Stimulated activated CD4-positive, alpha-beta T cell treated with anti-CD3 and anti-CD28 coated beads, Interleukin-1b, Interleukin-23, amount 100 ng/mL, for 24 hours (primary cell): ENCODE measurements around the gene FST.

ENCODE experiments used
- DNase-seq, 4 experiments: peaks; one replicate each; pipeline ENCODE4 v3.0.0-alpha.2; 2020; ENCODE audit warnings: low read depth in 4 of 4, low spot score in 1 of 4

The FST gene

DNA sequence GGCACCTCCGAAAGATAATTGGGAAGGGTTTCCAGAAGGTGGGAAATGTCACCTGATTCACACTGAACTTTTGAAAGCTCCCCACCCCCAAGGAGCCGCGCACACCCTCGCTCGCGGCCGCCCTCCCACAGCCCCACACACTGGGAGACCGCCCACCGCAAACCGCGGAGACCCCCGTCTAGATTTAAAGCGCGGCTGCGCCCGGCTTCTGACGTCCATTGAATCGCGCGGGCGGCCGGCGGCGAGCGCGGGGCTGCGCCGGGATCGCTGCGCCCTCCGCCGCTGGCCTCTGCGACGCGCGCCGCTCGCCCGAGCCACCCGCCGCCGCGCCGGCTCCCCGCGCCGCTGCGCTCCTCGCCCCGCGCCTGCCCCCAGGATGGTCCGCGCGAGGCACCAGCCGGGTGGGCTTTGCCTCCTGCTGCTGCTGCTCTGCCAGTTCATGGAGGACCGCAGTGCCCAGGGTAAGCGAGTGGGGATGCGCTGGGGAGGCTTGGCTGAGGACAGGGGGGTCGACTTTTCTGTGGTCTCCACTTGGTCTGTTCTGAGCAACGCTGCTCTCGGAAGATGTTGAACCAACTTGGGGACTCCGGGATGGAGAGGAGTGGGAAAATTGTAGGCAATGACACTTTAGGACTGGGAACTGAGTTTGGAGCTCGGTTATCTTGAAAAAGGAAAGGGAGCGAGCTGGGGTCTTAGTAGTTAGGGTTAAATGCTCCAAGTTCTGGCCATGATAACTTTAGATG, at the start of gene FST:
Gene FST, plus strand, starts transcription at position 214 of the 743 bp plus-strand sequence. Its CDS starts 163 bp downstream, at position 377.
- no peak for DNase-seq

DNA sequence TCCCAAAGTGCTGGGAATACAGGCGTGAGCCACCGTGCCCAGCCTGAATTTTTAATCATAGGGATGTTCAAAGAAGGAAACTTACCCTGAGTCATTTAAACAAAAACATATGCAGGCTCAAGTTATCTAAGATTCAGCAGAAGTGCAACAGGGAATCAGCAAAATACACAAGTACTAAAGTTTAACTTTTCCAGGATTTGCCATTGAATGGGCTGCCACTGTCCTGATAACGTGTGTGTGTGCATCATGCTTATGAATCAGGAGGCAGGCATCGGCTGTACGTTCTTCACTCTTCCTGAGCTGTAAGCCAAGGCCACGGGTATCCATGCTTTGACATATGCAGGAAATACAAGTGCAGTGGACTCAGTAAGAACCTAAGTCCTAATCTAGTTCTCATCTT, 48.8 kb upstream of the FST start:
- no peak for DNase-seq

GRCh38 chr5:53433026-53433425, 47.4 kb upstream of the FST start:
- no peak for DNase-seq

DNA sequence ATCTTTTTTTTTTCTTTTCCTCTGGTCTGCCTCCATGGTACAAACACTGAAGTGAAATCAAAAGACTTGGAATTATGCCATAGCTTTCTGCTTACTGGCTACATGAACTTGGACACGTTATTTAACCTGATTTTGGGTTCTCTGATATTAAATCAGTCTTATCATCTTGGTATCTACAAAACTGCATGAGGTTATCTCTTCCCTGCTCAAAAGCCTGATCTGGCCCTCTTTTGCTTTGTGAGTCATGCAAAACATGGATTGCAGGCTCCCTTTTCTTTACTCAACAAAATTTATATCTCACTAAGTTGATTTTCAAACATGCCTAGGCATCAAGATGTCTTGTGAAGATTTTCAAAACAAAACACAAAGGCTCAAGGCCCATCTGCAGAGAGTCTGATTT, 45.9 kb upstream of the FST start:
- no peak for DNase-seq

- no peak for DNase-seq
Observed at GRCh38 chr5:53436480-53437191, 43.8 kb upstream of the FST start.

GRCh38 chr5:53438079-53438478, 42.4 kb upstream of the FST start:
- no peak for DNase-seq

DNA sequence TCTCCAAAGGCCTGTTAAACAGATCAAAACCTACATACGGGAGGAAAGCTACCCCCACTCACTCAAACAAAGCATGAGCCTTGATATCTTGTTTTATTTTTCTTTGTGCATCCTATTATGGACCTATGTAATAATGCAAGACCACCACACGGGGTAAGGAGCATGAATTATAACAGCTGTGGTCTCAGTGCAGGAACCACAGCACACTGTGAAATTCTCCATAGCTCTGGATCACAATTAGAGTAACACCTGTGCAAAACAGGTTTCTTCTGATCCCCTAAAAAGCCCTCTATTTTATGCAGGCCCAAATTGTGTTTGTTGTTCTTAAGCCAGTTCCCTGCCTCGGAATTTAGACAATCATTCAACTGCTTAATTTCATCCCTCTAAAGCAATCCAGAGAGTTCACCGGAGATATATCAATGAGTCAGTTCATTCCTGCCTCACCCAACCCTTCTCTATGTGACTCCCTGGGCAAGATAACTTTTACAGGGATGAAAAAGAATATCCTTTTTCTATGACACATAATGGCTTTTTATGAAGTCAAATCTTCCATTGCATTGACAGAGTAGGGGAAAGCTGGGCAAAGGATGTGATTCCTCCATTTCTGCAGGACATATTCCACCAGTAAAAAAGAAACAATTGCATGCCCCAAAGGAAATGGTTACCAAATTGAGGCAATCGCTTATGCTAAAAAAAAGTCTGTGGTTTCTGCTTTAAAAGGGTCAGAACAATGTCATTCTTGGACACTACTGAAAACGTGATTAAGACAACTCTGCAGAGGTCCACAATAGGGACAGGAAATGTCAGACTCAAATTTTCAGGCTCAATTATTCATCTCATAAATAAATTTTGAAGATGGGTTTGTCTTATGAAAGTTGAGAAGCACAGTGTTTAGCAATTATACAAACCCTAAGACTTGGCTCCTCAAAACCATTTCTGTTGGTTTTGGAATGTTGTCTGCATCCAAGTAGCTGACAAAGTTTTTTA, 41.6 kb upstream of the FST start:
- no peak for DNase-seq

GRCh38 chr5:53442961-53443360, 37.5 kb upstream of the FST start:
- no peak for DNase-seq

DNA sequence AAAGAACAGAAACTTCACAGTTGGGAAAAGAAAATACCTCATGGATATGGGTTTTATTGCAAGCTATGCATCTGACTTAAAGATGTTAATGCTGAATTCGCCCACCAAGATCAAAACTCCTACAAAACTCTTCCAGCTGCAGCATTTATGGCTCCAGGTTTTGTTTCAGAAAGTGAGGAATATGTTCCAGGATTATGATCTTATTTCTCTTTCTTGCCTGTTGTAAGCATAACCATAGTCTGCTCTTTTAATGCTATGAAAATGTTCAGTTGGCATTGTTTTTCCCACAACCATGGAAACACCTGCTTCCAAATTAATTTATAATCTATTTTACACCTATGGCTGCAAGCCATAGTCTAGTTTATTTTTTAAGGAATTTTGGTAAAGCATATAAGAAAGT, 34.9 kb upstream of the FST start:
- DNase-seq: no peak

- no peak for DNase-seq
Observed at GRCh38 chr5:53446908-53447307, 33.5 kb upstream of the FST start.

GRCh38 chr5:53448851-53449250, 31.6 kb upstream of the FST start:
- no peak for DNase-seq

DNA sequence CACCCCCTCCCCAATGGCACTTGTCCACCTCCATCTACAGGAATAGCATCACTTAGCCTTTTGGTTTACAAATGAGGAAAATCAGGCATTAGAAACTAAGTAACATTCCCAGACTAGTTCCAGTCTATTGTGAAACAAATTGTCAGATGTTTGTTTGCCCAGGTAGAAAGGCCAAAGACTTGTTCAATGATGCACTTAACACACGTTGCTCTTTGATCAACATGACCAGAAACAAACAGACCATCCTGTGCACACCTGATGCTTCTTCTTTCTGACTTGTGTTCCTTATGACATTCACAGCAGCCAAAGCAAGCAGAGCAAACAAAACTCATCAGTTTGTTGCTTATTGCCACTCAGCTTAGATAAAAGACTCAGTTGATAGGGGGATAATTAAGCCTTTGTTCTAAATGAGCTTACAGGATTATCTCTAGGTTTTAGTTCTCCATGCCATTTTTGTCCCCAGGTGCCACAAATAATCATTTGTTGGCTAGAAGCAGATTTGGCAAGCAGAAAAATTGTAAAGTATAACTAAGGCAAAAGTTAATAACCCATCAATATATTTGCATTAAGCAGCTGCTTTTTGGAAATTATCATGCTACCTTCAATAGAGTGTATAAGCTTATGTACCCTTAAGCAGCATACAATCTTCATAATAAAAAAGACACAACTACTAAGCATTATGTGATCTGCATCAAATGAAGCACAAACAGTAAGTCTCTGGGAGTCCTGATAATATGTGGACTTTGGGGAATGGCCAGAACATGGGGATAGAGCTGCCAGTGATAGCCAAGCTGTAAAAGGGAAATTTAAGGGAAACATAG, 26.3 kb upstream of the FST start:
- no peak for DNase-seq

DNA sequence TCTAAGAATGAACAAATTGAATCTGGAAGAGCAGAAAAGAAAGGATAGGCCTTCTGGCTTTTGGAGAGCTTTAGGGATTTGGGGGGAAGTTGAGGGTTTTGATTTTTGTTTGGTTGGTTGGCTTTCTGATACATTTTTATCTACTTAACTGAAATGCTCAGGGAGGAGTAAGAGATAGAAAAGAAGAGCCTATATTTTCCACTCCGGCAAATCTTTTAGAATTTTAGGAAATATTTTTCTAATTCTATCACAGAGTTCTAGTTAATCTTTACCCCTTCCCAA, 25.8 kb upstream of the FST start:
- DNase-seq: no peak

- DNase-seq: no peak
Observed at GRCh38 chr5:53456366-53456765, 24.1 kb upstream of the FST start.

DNA sequence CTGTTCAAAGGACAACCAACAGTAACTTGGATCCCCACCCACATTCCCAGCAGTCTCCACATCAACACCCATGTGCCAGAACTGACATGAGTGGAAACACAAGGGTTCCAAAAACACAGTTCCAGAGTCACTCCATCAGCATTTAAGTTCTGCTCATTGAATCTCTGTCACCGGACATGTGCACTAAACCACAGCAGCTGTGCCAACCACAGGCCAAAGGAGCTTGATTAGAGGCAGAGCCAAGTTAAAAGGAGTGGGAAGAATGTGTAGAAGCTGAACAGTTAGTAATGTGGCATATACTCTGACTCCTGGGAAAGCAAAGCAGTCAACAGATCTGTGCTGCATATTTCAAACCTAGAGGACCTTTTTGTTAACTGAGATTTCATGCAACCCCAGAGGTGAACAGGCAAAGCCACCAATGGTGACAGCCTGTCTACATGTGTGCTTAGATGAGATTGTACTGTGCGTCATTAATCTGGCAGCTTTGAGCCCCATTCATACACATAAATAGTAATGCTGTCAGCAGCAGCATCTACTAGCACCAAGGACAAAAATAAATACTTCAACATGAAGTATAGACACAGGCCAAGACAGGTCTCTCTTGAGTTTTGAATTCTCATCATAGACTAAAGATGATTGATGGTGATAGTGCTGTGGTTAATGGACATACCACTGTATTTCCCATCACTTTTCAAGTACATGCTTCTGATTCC, 16.4 kb upstream of the FST start:
- DNase-seq: no peak

- no peak for DNase-seq
Observed at GRCh38 chr5:53464722-53465121, 15.7 kb upstream of the FST start.

- no peak for DNase-seq
Observed at GRCh38 chr5:53469946-53470687, 10.3 kb upstream of the FST start.

DNA sequence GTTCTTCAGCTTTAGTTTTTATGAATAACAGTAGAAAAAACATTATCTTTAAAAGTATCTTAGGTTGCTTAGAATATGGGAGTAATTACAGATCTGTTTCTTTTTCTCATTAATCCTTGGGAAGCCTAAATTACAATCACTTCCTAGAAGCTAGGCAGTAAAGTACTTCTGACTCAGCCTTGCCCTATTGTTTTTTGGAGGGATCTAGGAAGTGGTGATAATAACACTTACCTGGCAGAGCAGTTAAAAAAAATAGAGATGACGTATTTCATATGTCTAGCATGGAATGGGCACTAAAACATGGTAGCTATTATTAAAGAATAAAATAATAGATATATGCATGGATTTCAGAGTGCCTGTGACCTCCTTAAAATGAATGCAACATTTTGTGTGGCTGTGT, 8.2 kb upstream of the FST start:
- DNase-seq: no peak

GRCh38 chr5:53472720-53473510, 7.5 kb upstream of the FST start:
- no peak for DNase-seq
